NCI-H345 (cell line): ENCODE data around the gene PAGE2.
"Not testable (repeated sequence)": the region's sequence is repeated elsewhere in the genome, so short reads cannot be mapped to it uniquely, and the experiment has no call there.

Source experiments
- DNase-seq: peaks from one replicate; lab custom pipeline; 2025; lab: John Stamatoyannopoulos, UW

The PAGE2 gene

GRCh38 chrX:55088795-55089489 is at the start of gene PAGE2:
PAGE2 (plus strand) TSS chrX:55089018; CDS start chrX:55090021, 1,003 bp downstream.
- DNase-seq, result no peak

- no peak for DNase-seq
Observed at GRCh38 chrX:55039471-55039870, 49.3 kb upstream of the PAGE2 start.

GRCh38 chrX:55041514-55041913 is 47.3 kb upstream of the PAGE2 start:
- DNase-seq, result no peak

GRCh38 chrX:55050599-55050998 is 38.2 kb upstream of the PAGE2 start:
- DNase-seq, result not testable (repeated sequence)

- no peak for DNase-seq
Observed at GRCh38 chrX:55056820-55057674, 31.8 kb upstream of the PAGE2 start.

- DNase-seq, result peak; percentile 24
Observed at GRCh38 chrX:55057675-55058249, 31.1 kb upstream of the PAGE2 start.

GRCh38 chrX:55067180-55067579 is 21.6 kb upstream of the PAGE2 start:
- not testable (repeated sequence) for DNase-seq

GRCh38 chrX:55072286-55072685 is 16.5 kb upstream of the PAGE2 start:
- DNase-seq, result no peak

GRCh38 chrX:55074851-55075467 is 13.9 kb upstream of the PAGE2 start, which contains the start of gene PAGE2B:
PAGE2B (plus strand) TSS chrX:55075030; CDS start chrX:55076042, 1,012 bp downstream.
- DNase-seq, result no peak

- no peak for DNase-seq
Observed at GRCh38 chrX:55098691-55099090, 9.9 kb downstream of the PAGE2 start.

- no peak for DNase-seq
Observed at GRCh38 chrX:55099162-55099561, 10.3 kb downstream of the PAGE2 start.

- DNase-seq, result no peak
Observed at GRCh38 chrX:55102754-55103153, 13.9 kb downstream of the PAGE2 start.

- no peak for DNase-seq
Observed at GRCh38 chrX:55107262-55107661, 18.4 kb downstream of the PAGE2 start.

- DNase-seq, result no peak
Observed at GRCh38 chrX:55107911-55108310, 19.1 kb downstream of the PAGE2 start.

- DNase-seq, result no peak
Observed at GRCh38 chrX:55109306-55109705, 20.5 kb downstream of the PAGE2 start.

- no peak for DNase-seq
Observed at GRCh38 chrX:55111578-55112254, 22.9 kb downstream of the PAGE2 start.

GRCh38 chrX:55116589-55116988 is 27.8 kb downstream of the PAGE2 start:
- not testable (repeated sequence) for DNase-seq

- DNase-seq, result no peak
Observed at GRCh38 chrX:55118574-55118973, 29.8 kb downstream of the PAGE2 start.

- no peak for DNase-seq
Observed at GRCh38 chrX:55119271-55119670, 30.5 kb downstream of the PAGE2 start.

GRCh38 chrX:55119712-55120111 is 30.9 kb downstream of the PAGE2 start:
- DNase-seq, result no peak

GRCh38 chrX:55120761-55121358 is 32.0 kb downstream of the PAGE2 start:
- no peak for DNase-seq
